Measurements from ENCODE around the gene MUSK.
"Not testable (repeated sequence)": the region's sequence is repeated elsewhere in the genome, so short reads cannot be mapped to it uniquely, and the experiment has no call there.

Gene MUSK

DNA sequence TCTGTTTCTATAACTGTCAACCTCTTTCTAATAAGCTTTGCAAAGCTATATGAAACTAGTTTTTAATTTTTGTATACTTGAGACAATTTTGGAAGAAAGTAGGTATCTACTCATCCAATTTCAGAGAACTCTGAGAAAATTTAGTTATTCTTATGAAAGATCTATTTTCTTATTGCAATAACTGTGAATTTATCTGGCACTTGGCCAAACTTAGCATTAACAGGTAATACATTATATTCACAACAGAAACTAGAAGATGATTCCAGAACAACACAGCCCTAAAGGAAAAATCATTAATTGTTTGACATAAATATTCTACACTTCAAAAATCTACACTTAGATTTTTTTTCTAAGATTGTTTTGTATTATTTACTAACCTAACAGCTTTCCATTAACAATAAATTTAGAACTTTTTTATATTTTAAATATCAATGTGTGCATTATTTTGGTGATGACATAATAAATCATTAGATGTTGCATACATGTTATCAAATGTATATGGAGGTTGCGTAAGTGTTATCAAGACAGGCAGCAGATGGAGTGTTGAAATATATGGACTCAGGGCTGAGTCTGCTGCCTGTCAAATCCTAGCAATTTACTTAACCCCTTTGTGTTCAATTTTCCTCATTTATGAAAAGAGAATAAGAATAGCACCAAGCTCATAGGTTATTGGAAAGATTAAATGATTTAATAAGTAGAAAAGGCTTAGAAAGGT is 141.8 kb downstream of the MUSK start:
- DNase-seq (ENCODE audit: low read depth in 2 of 2): no peak

DNA sequence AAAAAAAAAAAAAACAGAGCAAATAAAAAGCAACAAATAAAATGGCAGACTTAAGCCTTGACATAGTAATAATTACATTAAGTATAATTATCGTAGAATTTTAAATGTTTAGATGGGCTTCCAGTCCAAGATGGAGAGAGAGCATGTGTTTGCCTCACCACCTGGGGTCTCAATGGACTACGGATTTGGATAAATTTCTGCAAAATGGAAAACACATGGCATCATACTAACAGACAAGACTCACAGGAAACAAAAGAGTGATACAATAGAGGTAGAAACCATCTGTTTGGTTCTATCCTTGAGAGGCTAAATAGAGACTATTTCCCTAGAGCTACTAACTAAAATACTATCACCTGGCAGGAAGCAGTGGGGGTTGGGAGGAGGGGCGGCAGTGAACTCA is 144.3 kb downstream of the MUSK start:
- DNase-seq (ENCODE audit: low read depth in 2 of 2): no peak

DNA sequence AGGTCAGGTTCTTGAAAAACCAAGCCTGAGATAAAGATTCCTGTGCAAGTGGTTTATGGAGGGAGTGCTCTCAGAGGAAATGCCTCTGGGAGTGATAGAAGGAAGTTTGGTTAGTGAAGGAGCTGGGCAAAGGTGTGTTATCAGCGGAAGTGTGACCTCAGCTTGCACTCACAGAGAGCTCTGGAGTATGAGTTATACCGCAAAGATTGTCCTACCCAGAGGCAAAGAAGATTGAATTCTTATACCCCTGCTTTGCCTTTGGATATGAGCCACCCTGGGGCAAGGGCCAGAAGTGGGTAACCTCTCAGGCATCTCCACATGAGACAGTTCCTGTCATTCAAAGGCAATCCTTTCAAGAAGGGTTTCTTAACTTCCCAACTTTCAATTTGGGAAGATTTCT is 145.6 kb downstream of the MUSK start:
- no peak for DNase-seq (ENCODE audit: low read depth in 2 of 2)

DNA sequence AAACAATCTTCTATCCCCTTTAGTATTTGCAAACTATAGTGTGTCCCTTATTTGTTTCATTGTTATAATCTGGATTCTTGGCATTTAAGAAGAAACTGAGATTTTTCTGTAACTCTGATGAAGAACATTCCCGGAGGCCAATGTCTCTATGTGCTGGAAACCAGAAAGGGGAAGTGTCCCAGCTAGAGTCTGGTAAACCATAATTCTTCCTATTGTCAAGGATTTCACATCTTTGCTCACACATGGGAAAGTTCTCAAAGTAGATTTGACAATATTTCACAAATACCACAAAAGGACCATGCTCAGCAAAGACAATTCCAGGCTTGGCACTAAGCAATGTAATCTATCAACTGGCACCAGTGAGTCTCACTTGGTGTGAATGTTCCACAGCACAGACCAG is 146.8 kb downstream of the MUSK start:
- no peak for DNase-seq (ENCODE audit: low read depth in 2 of 2)

DNA sequence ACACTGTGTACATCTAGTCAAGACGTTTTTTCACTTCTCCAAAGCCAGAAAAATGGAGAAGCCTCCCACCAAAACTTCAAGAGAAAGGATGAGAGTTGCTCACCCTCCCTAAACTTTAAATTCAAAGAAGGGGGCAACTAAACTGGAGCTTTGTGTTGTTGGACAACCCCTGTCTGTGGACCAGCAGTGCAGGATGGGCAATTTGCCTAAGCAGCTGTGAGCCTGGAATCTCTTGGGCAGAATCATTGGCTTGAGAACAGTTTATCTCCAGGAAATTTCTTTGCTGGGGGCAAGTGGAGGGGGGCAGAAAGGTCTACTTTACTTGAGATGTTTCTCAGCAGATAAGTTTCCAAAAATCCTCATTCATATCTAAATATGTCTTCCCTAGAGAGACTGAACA is 151.8 kb downstream of the MUSK start:
- no peak for DNase-seq (ENCODE audit: low read depth in 2 of 2)

DNA sequence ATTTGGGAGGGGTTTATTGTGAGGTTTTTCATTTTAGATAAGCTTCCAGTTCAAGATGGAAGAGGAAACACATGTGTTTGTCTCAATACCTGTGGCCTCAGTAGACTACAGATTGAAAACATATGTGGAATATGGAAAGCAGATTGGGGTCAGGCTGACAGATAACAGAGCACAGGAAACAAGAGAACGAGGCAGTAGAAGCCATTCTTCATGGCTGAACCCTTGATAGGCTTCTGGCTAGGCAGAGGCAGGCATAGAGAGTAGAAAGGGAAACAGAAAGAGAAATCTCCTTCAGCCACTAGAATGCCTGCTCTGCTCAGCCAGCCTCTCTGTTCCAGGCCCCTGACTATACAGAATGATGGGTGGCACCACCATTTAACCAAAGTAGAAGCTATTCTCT is 152.5 kb downstream of the MUSK start:
- DNase-seq (ENCODE audit: low read depth in 2 of 2): no peak

DNA sequence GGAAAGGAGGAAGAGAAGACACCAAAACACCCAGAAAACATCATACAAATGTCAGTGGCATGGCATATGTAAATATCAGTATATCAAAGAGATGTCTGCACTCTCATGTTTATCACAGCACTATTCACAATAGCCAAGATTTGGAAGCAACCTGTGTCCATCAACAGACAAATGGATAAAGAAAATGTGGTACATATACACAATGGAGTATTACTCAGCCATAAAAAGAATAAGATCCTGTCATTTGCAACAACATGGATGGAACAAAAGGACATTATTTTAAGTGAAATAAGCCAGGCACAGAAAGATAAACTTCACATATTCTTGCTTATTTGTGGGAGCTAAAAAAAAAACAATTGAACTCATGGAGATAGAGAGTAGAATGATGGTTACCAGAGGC is 156.5 kb downstream of the MUSK start:
- DNase-seq (ENCODE audit: low read depth in 2 of 2): not testable (repeated sequence)

DNA sequence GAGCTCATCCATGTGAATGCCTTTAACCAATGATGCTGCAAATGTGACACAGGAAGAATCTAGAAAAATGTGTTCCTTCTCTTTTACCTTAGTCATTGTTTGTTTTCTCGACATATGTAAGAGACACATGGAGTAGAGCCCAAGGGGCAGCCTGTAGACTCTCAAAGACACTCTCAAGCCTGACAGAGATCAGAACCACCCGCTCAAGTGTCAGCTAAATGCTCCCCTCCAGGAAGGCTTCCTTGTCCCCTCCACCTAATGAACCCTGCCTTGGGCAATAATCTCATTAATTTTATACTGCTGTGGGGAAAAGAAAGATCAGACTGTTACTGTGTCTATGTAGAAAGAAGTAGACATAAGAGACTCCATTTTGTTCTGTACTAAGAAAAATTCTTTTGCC is 157.4 kb downstream of the MUSK start:
- no peak for DNase-seq (ENCODE audit: low read depth in 2 of 2)

DNA sequence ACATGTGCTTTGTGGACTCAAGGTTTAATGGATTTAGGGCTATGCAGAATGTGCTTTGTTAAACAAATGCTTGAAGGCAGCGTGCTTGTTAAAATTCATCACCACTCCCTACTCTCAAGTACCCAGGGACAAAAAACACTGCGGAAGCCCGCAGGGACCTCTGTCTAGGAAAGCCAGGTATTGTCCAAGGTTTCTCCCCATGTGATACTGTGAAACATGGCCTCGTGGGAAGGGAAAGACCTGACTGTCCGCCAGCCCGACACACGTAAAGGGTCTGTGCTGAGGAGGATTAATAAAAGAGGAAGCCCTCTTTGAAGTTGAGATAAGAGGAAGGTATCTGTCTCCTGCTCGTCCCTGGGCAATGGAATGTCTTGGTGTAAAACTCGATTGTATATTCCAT is 157.8 kb downstream of the MUSK start:
- not testable (repeated sequence) for DNase-seq (ENCODE audit: low read depth in 2 of 2)

DNA sequence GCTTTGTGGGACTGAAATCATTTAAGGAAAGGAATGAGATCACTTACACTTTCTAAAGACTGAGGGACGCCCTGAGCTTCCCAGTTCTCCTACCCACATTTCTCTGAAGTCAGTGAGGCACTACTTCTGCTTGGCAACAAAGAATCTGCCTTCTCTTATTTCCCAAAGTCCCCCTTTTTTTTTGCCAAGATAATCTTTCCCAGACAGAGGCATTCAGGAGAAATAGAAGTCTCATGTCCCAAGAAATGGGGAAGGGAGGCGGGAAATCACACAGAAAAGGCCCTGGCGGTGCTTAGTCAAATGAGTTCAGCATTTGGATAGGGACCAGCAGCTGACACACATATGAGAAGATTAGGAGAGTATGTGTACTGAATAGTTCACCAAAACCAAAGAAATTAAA is 159.7 kb downstream of the MUSK start:
- no peak for DNase-seq (ENCODE audit: low read depth in 2 of 2)

DNA sequence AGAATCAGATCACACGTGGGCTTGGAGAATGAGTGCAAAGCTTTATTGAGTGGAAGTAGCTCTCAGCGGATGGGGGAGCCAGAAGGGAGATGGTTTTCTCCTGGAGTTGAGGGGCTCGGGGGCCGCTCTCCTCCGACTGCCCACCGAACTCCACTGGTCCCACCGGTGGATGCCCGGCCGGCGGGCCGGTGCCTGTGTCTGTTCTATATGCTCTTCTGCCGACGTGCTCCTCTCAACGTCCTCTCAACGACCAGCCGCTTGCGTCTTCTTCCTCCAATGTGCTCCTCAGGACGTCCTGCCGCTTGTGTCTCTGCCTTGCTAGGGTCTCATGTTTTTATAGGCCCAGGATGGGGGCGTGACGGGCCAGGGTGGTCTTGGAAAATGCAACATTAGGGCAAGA is 161.9 kb downstream of the MUSK start:
- DNase-seq (ENCODE audit: low read depth in 2 of 2): no peak

DNA sequence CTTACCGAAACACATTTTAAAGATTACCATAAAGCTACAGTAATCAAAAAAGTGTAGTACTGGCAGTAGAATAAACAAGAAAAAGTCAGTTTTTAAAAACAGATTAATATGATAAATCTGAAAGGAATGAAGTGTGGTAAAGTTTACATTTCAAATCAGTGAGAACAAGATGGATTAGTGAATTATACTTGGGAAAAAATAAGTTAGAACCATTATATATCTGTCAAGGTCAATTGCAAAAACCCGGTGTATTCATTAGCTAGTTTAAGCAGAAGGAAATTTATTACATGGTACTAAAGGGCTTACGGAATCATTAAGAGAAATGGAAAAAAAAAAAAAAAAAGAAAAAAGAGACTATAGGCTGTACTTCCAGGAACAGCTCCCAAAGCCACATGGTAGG is 164.3 kb downstream of the MUSK start:
- DNase-seq (ENCODE audit: low read depth in 2 of 2): no peak

DNA sequence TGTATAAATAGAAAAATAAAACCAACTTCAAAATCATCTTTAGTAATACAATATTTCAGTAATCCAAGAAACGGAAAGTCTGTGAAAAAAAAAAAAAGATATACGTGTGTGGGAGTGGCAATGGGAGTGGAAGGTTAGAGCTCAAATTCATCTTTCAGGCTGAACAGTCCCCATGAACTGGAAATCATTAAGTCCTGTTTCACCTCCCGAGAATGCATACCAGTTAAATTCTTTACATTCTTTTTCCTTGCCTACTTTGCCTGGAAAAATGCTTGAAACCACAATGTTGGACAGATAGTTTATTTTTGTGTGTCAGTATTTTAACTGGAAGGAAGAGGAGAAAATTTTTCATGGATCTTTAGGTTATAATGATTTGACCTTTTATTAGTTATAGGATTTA is 166.8 kb downstream of the MUSK start:
- no peak for DNase-seq (ENCODE audit: low read depth in 2 of 2)

DNA sequence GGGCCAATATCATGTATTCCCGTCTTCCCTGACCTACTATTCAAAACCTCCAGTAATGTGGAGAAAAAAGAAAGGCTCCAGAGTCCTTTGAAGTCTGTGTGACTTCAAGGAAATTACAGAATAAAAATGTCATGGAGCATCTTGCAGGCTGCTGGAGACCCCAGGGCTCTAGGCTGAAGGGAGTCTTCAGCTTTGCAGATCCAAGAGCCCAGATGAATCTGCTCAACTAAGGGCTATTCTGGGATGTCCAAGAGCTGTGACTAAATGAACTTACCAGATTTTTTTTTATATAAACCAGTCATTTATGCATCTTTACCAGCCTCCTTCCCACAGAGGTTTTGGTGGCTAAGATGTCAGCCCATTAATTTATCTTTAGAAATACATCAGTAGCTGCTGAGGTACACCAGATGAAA is 167.3 kb downstream of the MUSK start:
- DNase-seq (ENCODE audit: low read depth in 2 of 2): no peak

DNA sequence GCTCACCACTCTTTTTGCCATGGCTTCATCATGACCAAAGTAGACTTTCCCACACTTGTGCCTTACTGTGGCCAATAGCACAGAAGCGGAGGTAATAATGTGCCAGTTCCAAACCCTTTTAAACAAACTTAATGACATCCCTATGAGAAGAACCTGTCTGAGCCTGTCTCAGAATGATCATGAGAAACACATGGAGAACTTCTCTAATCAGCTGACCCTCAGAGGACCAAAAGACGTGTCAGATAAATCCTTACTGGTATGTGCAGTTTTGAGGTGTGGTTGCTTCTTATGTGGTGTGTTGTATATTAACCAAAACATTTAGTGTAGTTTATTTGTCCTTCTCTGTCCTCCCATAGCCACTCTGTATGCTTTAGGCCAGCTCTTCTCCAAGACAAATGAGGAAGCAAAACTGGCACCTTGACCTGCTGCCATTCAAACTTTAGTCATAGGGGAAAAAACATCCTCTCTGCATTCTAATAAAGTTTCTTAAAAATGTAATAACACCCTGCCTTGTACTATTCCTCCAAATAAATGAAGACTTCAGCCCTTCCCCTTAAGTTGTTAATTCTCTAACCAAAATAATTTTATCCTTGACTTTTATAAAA is 168.9 kb downstream of the MUSK start:
- no peak for DNase-seq (ENCODE audit: low read depth in 2 of 2)

DNA sequence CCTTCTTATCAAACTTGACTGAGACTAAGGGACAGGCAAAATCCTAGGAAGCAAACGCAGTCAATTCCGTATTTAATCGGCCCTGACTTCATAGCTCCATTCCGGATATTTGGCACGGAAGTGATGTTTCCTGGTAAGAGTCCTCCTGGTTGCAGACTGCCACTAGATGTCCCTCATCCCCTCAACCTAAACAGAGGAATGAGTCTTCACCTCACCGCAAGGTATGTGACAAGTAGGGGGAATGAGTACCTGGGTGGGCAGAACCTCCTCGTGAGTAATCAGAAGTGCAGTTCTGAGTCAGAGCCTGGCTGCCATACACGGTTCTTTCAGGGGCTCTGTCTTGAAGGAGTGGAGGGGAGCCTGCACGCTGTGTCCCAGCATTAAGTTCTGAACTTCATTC is 173.6 kb downstream of the MUSK start:
- DNase-seq (ENCODE audit: low read depth in 2 of 2): no peak

DNA sequence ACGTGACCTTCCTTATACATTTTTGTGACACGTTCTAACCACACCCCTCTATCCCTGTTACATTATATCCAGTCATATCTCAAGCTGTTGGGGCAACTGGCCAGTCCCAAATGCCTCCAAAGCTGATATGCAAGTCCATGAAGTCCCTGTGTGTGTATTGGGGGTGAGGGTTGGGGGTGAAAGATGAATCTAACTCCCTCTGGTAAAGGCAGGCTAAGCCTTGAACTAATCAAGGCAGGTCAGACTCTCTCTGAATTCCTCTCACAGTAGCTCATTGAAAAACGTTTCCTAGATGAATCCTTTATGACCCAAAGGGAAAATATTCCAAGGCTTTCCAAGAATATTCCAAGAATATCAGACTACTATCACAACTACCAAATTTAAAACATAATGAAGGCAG is 174.4 kb downstream of the MUSK start:
- DNase-seq (ENCODE audit: low read depth in 2 of 2): no peak

DNA sequence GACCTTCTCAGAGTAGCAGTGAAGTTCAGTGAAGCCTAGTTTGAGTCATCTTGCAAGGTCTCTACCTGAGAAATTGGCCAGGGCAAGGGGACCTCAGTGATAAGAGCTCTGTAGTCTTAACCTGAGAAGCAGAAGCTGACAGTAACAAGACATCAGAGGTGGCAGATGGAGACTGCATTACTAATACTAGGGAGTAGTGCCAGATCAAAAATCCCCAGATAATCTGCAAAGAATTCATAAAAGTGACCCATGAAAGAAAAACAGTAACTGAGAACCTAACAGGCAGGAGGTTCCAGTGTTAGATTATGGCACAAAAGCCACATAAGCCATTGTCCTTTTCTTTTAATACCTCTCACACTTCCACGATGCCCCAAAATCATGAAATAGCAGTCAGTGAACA is 175.5 kb downstream of the MUSK start:
- DNase-seq (ENCODE audit: low read depth in 2 of 2): no peak

DNA sequence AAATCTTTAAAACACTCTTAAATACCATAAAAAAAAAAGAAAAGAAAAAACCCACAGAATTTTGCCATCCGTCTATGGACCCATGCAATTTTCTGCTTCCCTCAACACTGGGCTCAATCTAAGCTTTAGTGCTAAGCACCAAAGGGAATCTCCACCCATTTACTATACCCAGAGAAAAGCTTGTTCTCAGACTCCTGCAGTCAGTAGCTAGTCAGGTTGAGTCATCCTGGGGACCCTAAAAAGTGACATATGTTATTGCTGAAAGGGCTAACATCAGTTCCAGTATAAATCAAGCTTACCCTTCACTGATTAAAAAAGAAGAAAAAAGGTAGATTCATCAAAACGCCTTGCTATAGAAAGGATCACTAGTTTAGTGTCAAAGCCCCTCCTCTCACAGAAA is 177.6 kb downstream of the MUSK start:
- no peak for DNase-seq (ENCODE audit: low read depth in 2 of 2)

DNA sequence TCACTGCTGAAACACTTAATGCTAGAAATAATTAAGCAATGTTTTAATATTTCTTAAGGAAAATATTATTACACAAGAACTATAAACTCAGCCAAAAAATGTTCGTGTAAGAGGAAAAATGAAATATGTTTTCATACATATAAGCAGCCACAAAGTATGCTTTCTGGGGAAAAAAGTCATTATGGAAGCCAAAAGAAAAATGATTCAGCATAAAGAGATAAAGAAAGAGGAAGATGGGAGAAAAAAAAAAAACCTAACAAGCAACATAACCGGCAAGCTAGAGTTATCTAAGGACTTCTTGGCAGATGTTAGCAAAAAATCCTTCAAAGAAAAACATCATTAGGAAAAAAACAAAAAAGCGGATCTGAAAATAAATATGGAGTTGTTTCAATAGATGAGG is 179.1 kb downstream of the MUSK start:
- no peak for DNase-seq (ENCODE audit: low read depth in 2 of 2)

DNA sequence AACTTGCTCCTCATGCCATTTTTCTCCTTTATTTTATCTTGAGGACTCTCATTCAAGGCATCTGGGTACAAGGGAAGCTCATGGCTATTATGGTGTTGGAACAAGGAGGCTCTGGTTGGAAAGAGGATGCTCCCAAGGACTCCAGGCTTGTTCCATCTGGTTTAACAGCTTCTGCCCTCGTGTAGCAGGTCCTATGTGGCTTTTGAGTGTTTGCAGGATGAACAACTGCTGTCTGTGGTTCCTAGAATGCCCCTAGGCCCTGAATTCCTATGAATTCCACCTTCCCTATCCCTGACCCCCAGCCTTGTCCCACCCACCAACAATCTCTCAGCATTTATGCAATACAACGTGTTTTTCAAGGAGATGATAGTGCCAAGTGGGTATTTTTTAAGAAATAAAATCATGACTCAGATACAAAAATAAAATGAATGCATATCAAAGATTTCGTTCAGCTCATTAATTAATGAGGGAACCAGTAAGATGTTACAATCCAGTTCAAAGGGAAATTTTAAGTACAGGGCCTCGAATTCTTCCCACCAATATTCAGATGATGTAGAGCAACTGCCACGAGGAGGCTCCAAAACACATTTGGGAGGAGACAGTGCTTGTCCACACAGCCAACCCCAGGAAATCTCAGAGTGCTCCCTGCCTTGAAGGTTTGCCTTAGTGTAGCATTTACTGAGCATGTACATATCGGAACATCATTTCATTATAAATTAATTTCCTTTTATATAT is 182.0 kb downstream of the MUSK start:
- no peak for DNase-seq (ENCODE audit: low read depth in 2 of 2)
